GM19351 (cell line): ENCODE results near the gene DHX36.

Experiments
- ATAC-seq: cut with Tn5 transposase; IDR thresholded peaks from one replicate; pipeline ENCODE4 v1.9.1; 2021; ENCODE audit warnings: mild to moderate bottlenecking, moderate library complexity; ENCODE audit not compliant: unreplicated experiment

The DHX36 gene

GRCh38 chr3:154224866-154225265, 99.4 kb downstream of the DHX36 start:
- no peak for ATAC-seq

- no peak for ATAC-seq
Measured at GRCh38 chr3:154224366-154224765, 99.9 kb downstream of the DHX36 start.

GRCh38 chr3:154223519-154223918, 100.8 kb downstream of the DHX36 start:
- no peak for ATAC-seq
